Right renal pelvis (tissue), 4 donors: ENCODE results near the gene FHIT. TPM values are rescaled to one million over a fixed set of nuclear protein-coding genes. Genes with fewer than 3 reads are reported as not detected.

Experiments used
- DNase-seq, 4 donors: peaks; one replicate each; pipeline ENCODE4 v3.0.0-alpha.2; 2013; ENCODE audit warnings: low read depth in 4 of 4, low spot score in 3 of 4, missing footprints in 1 of 4
- polyA plus RNA-seq, 4 donors: library from polyadenylated mRNA; unstranded; fragments of 120-200 nt; gene quantifications; one replicate each; pipeline ENCODE4 v1.2.1, GENCODE V29; 2013; ENCODE audit not compliant: insufficient read length in 4 of 4

The FHIT gene
- polyA plus RNA-seq, 4 donors = 24.5 to 27.4 (median 26.6) TPM

GRCh38 chr3:60160822-60161748 lies 1090.2 kb downstream of the FHIT start:
- no peak for DNase-seq

- no peak for DNase-seq
Measured at GRCh38 chr3:60160111-60160821, 1091.0 kb downstream of the FHIT start.

- DNase-seq = no peak
Measured at GRCh38 chr3:60158035-60158434, 1093.2 kb downstream of the FHIT start.

- DNase-seq = no peak
Measured at GRCh38 chr3:60154011-60154410, 1097.2 kb downstream of the FHIT start.

- DNase-seq = no peak
Measured at GRCh38 chr3:60153221-60153999, 1097.8 kb downstream of the FHIT start.

- DNase-seq = no peak
Measured at GRCh38 chr3:60149501-60149900, 1101.8 kb downstream of the FHIT start.

- DNase-seq = no peak
Measured at GRCh38 chr3:60147249-60147950, 1103.9 kb downstream of the FHIT start.

GRCh38 chr3:60146121-60146520 lies 1105.1 kb downstream of the FHIT start:
- DNase-seq = no peak

GRCh38 chr3:60144071-60144470 lies 1107.2 kb downstream of the FHIT start:
- no peak for DNase-seq

GRCh38 chr3:60142009-60142408 lies 1109.2 kb downstream of the FHIT start:
- DNase-seq = peak in 1 of 4 donors; percentile 7

- no peak for DNase-seq
Measured at GRCh38 chr3:60140160-60140559, 1111.1 kb downstream of the FHIT start.

- no peak for DNase-seq
Measured at GRCh38 chr3:60136601-60137000, 1114.7 kb downstream of the FHIT start.

GRCh38 chr3:60135474-60135873 lies 1115.8 kb downstream of the FHIT start:
- DNase-seq = no peak

- no peak for DNase-seq
Measured at GRCh38 chr3:60133269-60134162, 1117.7 kb downstream of the FHIT start.

- DNase-seq = no peak
Measured at GRCh38 chr3:60131618-60132017, 1119.6 kb downstream of the FHIT start.

GRCh38 chr3:60126511-60127304 lies 1124.5 kb downstream of the FHIT start:
- no peak for DNase-seq

GRCh38 chr3:60125686-60126085 lies 1125.6 kb downstream of the FHIT start:
- DNase-seq = no peak

- DNase-seq = no peak
Measured at GRCh38 chr3:60120245-60120644, 1131.0 kb downstream of the FHIT start.

GRCh38 chr3:60114191-60114590 lies 1137.1 kb downstream of the FHIT start:
- no peak for DNase-seq
